ENCODE data around the gene DCDC2B. TPM values are rescaled to one million over a fixed set of nuclear protein-coding genes. Genes with fewer than 3 reads are reported as not detected.
"Not testable (repeated sequence)": the region's sequence is repeated elsewhere in the genome, so short reads cannot be mapped to it uniquely, and the experiment has no call there.

DCDC2B gene
- total RNA-seq (ENCODE audit: insufficient read depth, low replicate concordance) = 0.72 TPM

DNA sequence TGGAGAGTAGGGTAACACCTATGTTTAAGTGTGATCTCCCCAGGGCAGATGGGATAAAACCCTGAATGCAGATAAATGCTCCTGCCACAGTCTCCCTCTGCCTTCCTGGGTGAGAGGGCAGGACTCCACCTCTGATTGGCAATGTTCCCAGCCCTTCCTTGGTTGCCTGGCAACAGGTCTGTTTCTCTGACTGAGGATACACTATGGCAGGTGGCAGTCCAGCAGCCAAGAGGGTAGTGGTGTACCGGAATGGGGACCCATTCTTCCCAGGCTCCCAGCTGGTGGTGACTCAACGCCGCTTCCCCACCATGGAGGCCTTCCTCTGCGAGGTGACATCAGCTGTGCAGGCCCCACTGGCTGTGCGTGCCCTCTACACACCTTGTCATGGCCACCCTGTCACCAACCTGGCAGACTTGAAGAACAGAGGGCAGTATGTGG lies at the start of gene DCDC2B:
Gene DCDC2B (plus strand): TSS at position 199 of the 438 bp plus-strand sequence. CDS start 5 bp downstream, at position 204.
- DNase-seq (ENCODE audit: low spot score) = peak; percentile 28

DNA sequence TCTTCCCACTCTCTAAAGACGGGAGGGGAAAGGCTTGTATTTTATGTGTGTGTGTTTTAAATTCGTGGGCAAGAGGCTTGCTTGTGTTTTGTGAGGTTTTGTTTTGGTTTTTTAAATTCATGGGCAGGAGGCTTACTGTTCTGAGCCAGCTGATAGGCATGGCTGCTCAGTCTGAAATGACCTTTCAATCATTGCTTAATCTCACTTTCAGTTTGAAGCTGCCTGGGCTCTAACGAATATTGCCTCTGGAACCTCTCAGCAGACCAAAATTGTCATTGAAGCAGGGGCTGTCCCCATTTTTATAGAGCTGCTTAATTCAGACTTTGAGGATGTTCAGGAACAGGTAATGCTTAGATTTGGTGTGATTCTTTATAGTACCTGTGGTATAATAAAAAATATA lies 49.7 kb upstream of the DCDC2B start:
- no peak for DNase-seq (ENCODE audit: low spot score)

DNA sequence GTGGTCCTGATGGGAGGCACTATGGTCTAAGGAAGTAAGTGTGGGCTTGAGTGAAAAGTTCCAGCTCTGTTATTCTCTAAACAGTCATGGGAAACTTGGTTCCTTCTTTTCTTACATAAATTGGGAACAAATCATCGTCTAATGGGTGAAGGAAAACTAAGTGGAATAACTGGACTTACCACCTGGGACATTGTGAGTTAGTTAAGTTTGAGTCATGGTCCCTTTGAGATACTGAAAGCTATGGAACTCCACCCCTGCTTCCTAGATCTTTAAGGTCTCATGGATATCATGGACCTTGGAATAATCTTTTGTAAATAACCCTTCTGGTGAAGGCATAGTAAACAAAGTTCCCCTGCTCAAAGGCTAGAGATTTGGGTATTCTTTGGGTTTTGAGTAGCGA lies 45.5 kb upstream of the DCDC2B start:
- no peak for DNase-seq (ENCODE audit: low spot score)

DNA sequence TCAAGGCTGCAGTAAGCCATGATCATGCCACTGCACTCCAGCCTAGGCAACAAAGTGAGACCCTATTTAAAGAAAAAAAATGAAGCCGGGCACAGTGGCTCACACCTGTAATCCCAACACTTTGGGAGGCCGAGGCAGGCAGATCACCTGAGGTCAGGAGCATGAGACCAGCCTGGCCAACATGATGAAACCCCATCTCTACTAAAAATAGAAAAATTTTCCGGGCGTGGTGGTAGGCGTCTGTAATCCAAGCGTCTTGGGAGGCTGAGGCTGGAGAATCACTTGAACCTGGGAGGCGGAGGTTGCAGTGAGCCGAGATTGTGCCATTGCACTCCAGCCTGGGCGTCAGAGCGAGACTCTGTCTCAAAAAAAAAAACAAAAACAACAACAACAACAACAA lies 43.3 kb upstream of the DCDC2B start:
- DNase-seq (ENCODE audit: low spot score) = not testable (repeated sequence)

DNA sequence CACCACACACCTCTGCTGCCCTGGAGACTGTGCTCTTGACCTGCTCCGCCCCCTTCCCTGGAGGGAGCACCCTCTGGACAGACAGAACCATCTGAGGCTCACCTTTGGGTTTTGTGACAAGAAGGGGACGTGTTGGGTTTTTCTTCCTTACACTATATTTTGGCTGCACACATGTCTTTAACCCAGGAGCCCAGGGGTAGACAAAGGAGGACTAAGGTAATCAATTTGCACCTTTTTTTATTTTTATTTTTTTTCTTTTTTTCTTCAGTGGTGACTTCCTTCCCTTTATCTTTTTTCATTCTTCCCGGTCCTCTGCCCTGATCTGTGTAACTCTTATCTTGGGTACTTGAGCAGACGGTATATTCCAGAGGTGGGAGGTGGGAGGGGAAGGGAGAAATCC lies 37.9 kb upstream of the DCDC2B start:
- no peak for DNase-seq (ENCODE audit: low spot score)

DNA sequence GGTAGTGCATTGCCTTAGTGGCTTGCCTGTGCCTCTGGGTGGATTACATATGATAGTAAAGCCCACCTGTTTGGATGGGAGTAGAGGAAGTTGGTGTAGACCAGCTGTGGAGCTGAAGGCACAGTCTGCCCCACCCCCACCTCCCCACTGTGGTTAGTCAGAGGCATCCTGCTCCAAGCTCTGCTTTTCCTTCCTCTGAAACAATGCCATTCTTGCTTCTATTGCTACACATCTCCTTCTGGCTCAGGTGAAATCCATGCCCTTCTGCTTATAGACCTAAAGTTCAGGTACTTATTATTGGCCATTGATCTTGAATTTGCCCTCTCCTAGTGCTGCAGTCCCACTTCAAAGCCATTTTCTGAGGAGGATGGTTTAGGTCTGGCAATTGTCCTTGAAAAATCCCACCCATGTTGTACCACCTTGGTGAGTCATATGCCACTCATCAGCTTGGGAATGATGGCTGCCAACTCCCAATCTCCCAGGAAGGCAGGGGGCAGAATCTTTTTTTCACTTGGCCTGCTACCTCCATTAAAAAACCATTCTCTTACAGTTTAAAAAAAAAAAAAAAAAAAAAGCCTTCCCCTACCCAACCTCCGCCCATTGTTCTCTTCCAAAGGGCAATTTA lies 36.2 kb upstream of the DCDC2B start:
- DNase-seq (ENCODE audit: low spot score) = no peak

DNA sequence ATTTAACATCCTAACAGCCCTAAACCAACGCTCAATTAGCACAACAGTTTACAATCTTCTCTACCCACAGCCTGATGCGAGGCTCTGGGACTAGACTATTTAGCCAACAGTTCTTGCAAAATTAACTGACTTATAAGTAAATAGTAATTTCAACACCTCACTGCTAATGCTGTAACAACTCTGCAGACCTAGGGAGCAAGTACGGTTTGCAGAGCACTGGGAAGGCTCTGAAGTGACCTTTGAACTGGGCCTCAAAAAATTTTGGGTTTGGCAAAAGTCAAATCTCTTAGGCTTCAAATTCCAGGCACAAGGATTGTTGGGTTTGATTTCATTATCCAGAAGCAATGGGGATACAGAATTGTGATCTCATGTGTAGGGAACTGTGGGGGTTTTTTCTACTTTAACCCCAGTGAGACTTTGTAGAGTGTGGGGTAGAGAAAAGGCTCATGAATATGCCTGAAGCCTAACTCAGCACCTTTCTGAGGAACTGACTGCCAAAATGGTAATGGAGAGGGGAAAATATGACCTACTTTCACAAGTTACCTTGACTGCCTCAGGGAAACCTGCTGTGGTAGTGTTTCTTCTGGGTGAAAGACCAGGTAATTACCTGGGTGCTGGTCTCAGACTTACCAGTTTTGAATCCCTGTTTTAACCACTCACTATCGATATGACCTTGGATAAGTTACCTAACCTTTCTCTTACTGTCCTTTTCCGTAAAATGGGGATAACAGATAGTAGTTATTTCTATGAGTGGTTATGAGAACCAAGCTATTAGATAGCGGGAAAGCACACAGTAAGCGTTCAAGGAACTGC lies 30.3 kb upstream of the DCDC2B start:
- no peak for DNase-seq (ENCODE audit: low spot score)

DNA sequence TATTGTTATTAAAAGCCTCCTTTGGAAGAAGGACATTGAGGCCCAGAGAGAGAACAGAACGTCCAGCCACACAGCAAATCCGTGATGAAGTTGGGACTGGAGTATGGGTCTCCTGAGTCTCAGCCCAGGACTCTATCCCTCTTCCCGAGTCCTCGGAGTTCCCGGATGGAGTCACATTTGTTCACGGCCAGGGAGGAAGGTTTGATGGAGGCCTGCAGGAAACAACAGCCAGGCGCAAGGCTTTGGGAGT lies 29.8 kb upstream of the DCDC2B start:
- no peak for DNase-seq (ENCODE audit: low spot score)

DNA sequence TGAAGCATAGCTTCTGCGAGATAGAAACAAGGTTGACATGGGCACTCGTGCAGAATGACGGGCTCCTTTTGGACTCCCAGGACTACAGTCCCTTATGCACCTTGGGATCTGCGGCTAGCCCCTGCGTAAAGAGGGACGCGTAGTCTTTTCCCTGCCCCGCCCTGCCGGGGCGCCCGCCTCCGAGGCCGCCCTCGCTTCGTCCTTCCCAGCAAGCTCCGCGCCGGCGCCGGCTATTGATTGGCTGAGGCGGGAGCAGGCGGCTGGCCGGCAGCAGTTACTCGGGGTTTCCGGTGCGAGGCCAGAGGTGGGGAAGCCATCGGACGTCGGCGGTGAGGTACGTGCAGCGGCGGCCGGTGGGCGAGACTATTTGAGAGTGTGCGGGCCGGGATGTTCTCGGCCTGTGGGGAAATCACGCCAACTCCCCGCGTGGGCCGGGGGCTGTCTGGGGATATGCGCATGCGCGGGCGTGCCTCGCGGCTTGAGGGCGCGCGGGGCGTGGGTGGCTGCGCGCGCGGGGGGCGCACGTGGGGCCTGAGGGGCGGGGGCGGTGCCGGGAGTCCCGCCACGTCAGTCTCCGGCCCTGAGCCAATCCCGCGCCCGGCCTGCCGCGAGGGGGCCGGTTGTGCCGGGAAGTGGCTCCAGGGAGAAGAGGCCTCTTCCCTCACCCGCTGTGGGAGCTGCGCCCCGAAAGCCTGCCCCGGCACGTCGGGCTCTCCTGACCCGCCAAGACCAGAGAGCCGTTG lies 29.3 kb upstream of the DCDC2B start, which contains the start of gene TXLNA:
Gene TXLNA (plus strand): TSS at position 233 of the 743 bp plus-strand sequence. CDS start 671 bp downstream, outside the sequence.
- DNase-seq (ENCODE audit: low spot score) = peak; percentile 97

DNA sequence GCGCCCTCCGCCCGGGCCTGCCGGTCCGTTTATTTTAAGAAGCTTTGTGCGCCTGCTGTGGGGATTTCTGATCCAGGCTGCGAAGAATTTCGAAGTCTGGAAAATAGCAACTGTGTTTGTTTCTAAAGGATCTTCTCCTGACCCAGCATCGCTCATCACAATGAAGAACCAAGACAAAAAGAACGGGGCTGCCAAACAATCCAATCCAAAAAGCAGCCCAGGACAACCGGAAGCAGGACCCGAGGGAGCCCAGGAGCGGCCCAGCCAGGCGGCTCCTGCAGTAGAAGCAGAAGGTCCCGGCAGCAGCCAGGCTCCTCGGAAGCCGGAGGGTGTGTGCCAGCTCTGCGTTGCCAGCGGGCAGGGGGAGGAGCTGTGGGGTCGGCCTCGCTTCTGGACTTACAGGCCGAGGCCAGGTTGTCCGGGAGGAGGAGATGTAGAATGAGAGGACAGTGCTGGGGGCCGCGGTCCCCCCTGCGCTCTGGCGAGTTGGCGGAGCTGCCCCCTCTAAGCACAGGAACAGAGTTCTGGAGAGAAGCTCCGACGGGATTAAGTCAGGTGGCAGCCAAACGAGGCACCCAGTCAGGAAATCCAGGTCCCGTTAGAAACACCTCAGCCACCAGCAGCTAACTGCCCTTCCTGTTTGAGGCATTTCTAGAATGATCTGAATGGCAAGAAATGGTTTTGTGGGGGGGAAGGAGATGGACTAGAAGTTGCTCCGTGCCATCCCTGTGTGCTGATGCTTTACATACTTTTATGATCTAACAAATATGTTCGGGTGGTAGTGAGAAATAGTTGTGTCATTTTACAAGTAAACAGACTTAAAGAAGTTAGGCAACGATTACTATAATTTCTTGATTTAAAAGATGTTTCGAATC lies 28.5 kb upstream of the DCDC2B start:
- DNase-seq (ENCODE audit: low spot score) = no peak

DNA sequence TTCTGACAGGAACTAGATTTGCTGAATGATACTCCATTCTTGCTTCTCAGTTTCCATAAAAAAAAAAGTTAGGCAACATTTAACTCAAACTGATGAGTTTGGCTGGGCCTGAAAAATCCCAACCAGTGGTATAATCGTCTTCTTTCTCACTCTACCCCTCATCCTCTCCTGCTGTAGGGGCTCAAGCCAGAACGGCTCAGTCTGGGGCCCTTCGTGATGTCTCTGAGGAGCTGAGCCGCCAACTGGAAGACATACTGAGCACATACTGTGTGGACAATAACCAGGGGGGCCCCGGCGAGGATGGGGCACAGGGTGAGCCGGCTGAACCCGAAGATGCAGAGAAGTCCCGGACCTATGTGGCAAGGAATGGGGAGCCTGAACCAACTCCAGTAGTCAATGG lies 27.8 kb upstream of the DCDC2B start:
- no peak for DNase-seq (ENCODE audit: low spot score)

DNA sequence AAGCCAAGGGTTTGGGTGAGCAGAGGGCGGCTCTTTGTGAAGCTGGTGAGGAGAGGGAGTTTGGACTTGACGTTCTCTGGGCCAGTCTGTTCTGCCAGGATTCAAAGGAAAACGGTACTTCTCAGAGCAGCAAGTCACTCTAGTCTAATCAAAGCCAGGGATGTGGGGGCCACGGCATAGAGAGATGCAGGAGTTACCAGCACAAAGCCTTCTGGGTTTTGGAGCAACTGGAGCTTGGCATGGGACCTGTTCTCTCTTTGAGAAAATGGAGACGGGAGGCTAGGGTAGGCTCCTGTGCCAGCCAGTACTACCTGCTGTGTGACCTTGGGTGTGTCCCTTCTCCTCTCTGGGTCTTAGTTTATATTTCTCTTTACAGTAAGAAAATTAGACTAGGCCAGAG lies 27.3 kb upstream of the DCDC2B start:
- DNase-seq (ENCODE audit: low spot score) = no peak

DNA sequence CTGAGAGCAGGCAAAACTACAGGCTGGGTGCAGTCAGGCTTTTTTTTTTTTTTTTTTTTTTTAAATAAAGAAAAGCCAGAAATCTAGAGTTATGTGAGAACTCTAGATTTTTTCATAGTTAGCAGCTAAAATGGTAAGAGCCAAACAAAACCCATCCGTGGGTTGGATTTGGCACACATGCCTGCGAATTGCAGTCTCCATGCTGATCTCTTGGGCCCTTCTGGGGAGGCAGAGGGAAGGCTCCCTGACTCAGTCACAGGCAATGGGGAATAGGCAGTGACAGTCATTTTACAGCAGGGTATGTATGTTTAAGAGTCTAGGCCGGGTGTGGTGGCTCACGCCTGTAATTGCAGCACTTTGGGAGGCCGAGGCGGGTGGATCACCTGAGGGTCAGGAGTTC lies 26.8 kb upstream of the DCDC2B start:
- no peak for DNase-seq (ENCODE audit: low spot score)

DNA sequence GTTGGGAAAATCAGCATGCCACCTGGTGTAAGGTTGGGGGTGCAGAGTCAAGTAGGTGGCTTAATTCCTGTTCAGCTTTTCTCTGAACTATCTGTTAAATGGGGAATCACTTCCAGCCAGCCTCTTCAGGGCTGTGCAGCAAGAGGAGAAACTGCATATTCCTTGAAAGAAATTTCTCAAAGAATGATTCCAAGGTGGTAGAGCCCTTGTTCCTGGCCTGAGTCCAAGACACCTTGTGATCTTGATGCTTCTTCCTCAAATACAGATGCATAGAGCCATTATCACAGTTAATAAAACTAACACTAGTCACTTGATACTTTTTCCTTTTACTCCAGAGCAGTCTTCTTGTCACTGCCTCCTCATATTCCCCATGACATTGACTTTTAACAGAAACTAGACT lies 24.2 kb upstream of the DCDC2B start:
- no peak for DNase-seq (ENCODE audit: low spot score)

DNA sequence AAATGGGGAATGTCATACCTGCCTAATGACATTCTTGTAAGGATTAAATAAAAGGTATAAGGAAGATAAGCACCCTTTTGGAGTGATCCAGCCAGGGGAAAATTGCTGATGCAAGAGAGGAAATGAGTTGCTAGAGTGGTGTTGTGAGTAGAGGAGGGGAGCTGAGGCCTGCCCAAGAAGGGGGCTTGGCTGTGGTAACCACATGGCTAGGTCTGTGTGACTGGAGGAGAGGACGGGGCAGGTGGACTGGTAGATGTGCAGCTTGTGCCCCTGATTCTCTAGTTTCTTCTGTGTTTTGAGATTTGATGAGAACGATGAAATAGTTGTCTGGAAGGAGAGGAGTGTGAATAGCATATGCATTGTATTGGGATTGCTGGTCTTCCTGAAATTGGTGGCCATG lies 22.8 kb upstream of the DCDC2B start:
- no peak for DNase-seq (ENCODE audit: low spot score)

DNA sequence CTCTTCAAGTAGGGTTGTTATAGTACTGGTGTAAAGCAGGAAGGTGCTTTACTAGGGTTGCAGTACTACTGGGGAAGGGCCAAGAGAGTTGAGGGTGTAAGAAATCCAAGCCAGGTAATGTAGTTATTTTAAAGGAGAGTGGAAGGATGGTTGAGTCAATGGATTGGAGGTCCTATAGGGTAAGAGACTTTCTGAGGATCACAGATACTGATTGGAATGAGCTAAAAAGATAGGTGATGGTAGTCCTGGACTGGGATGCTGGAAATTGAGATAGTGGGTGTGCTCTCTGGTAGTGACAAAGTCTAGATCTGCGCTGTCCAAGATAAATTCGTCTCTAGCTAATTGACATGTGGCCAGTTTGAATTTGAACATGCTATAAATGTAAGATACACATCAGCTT lies 22.4 kb upstream of the DCDC2B start:
- no peak for DNase-seq (ENCODE audit: low spot score)

DNA sequence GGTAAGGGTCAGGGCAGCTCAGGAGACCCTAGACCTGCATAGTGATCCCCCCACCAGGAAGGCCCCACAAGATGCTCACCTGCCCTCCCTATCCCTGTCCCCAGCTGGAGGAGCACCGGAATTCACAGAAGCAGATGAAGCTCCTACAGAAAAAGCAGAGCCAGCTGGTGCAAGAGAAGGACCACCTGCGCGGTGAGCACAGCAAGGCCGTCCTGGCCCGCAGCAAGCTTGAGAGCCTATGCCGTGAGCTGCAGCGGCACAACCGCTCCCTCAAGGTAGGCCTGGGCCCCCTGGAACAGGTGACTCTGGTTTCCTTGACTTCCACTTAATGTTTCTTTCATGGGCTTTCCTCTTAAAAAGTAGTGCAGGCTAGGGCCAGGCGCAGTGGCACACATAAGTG lies 21.0 kb upstream of the DCDC2B start:
- DNase-seq (ENCODE audit: low spot score) = no peak

DNA sequence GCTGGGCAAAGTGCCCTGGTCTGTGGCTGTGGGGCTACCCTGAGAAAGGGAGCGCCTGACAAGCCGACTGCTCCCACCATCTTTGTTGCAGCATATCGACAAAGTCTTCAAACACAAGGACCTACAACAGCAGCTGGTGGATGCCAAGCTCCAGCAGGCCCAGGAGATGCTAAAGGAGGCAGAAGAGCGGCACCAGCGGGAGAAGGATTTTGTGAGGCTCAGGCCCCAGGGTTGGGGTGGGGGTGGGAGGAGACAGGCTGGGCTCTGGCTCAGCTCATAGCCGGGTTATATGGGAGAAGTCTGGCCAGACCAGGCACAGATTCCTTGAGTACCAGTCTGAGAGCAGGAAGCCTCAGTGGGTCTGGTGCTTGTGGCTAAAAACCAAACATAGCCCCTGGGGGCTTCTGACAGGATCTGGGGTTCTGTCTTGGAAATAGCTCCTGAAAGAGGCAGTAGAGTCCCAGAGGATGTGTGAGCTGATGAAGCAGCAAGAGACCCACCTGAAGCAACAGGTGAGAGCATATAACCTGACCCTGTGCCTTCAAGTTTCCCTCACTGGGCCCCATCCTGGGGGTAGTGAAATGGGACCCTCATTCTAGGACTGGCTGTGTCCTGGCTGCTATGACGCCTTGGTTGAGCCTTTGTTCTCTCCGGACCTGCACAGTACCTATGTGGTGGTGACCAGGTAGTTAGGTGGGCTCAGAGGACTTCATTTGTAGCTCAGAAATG lies 16.5 kb upstream of the DCDC2B start:
- DNase-seq (ENCODE audit: low spot score) = no peak

DNA sequence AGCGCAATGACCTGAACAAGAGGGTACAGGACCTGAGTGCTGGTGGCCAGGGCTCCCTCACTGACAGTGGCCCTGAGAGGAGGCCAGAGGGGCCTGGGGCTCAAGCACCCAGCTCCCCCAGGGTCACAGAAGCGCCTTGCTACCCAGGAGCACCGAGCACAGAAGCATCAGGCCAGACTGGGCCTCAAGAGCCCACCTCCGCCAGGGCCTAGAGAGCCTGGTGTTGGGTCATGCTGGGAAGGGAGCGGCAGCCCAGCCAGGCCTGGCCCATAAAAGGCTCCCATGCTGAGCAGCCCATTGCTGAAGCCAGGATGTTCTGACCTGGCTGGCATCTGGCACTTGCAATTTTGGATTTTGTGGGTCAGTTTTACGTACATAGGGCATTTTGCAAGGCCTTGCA lies 13.9 kb upstream of the DCDC2B start:
- DNase-seq (ENCODE audit: low spot score) = no peak

DNA sequence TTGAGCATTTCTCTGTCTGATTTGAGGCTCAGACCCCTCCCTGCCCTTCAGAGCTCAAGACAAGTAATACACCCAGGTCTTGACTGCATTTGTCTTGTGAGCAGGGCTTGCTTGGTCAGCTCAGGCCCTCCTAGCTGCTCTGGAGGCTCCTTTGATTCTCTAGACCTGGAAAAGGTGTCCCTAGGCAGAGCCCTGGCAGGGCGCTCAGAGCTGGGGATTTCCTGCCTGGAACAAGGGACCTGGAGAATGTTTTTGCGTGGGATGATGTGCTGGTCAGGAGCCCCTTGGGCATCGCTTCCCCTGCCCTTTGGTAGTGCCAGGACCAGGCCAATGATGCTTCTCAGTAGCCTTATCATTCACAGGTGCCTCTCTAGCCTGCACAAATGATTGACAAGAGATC lies 13.4 kb upstream of the DCDC2B start:
- no peak for DNase-seq (ENCODE audit: low spot score)
